Mesothelial cell of epicardium (in vitro differentiated cells): ENCODE results near the gene LIMK1. TPM values are rescaled to one million over a fixed set of nuclear protein-coding genes. Genes with fewer than 3 reads are reported as not detected.
A peak's percentile ranks its signal among the peaks of the same experiment; 100 is the strongest.

Experiments used
- DNase-seq, 2 experiments: peaks; one replicate each; pipeline ENCODE4 v3.0.0; 2021; ENCODE audit warnings: low spot score in 2 of 2; ENCODE audit not compliant: unreplicated experiment in 2 of 2
- H3K27ac Mint-ChIP-seq: 2 replicates; pipeline ENCODE4 v1.8.0; 2021; ENCODE audit warnings: mixed read lengths
- H3K27me3 Mint-ChIP-seq: 2 replicates; pipeline ENCODE4 v1.8.0; 2021; ENCODE audit warnings: low read depth, mixed read lengths
- H3K36me3 Mint-ChIP-seq: 2 replicates; pipeline ENCODE4 v1.8.0; 2021; ENCODE audit warnings: mixed read lengths
- H3K4me1 Mint-ChIP-seq: 2 replicates; pipeline ENCODE4 v1.8.0; 2021; ENCODE audit warnings: mixed read lengths
- H3K4me3 Mint-ChIP-seq: 2 replicates; pipeline ENCODE4 v1.8.0; 2021; ENCODE audit warnings: mild to moderate bottlenecking, moderate library complexity, mixed read lengths
- H3K9me3 Mint-ChIP-seq: 2 replicates; pipeline ENCODE4 v1.8.0; 2021; ENCODE audit warnings: mixed read lengths
- CTCF ChIP-seq: fragments of 200-600 bp; sonication (generic); IDR thresholded peaks from one replicate; pipeline ENCODE4 v1.5.0; 2021; ENCODE audit warnings: antibody characterized with exemption; ENCODE audit not compliant: unreplicated experiment
- total RNA-seq: library from RNA; stranded (reverse); gene quantifications from 3 replicates; pipeline ENCODE4 v1.2.1, GENCODE V29; 2021

LIMK1 gene
- total RNA-seq, 1 donor from 2014 or later = 54.6 TPM

- Mint-ChIP-seq H3K4me3 (no peak overlapping the region), H3K27ac (no peak overlapping the region), H3K4me1 (no peaks in the 10 kb centered on the region), H3K9me3 (no peaks in the 10 kb centered on the region), H3K27me3 (no peaks in the 10 kb centered on the region), H3K36me3 (peaks cover 5% of the 10 kb centered on the region)
- no peak for TF ChIP-seq CTCF
- no peak for DNase-seq
Measured at GRCh38 chr7:74126220-74126880, 42.7 kb downstream of the LIMK1 start.

- no peaks in the 10 kb centered on the region for H3K36me3 Mint-ChIP-seq
Measured at GRCh38 chr7:74129887-74130286, 46.3 kb downstream of the LIMK1 start.

GRCh38 chr7:74130518-74130917 is 46.9 kb downstream of the LIMK1 start:
- H3K27me3 Mint-ChIP-seq = peaks cover 2% of the 10 kb centered on the region
- no peak overlapping the region for H3K4me3 Mint-ChIP-seq
- no peaks in the 10 kb centered on the region for H3K36me3 Mint-ChIP-seq
- H3K4me1 Mint-ChIP-seq = peaks cover 9% of the 10 kb centered on the region
- no peak for DNase-seq
- no peak overlapping the region for H3K27ac Mint-ChIP-seq
- TF ChIP-seq CTCF = no peak
- H3K9me3 Mint-ChIP-seq = no peaks in the 10 kb centered on the region

More at GRCh38 chr7:74129887-74130286, 46.3 kb downstream of the LIMK1 start:
- no peak for TF ChIP-seq CTCF
- no peak overlapping the region for H3K27ac Mint-ChIP-seq
- no peaks in the 10 kb centered on the region for H3K9me3 Mint-ChIP-seq
- DNase-seq = no peak
- H3K27me3 Mint-ChIP-seq = peaks cover 2% of the 10 kb centered on the region
- no peak overlapping the region for H3K4me3 Mint-ChIP-seq
- peaks cover 9% of the 10 kb centered on the region for H3K4me1 Mint-ChIP-seq

GRCh38 chr7:74134117-74134620 is 50.6 kb downstream of the LIMK1 start:
- no peaks in the 10 kb centered on the region for H3K36me3 Mint-ChIP-seq
- peak overlapping the region; percentile 27 for H3K27ac Mint-ChIP-seq
- H3K4me3 Mint-ChIP-seq = no peak overlapping the region
- TF ChIP-seq CTCF = no peak
- peaks cover 2% of the 10 kb centered on the region for H3K27me3 Mint-ChIP-seq
- DNase-seq = no peak
- peaks cover 9% of the 10 kb centered on the region for H3K4me1 Mint-ChIP-seq
- no peaks in the 10 kb centered on the region for H3K9me3 Mint-ChIP-seq

- Mint-ChIP-seq H3K36me3 (no peaks in the 10 kb centered on the region), H3K4me1 (peaks cover 6% of the 10 kb centered on the region), H3K27ac (no peak overlapping the region), H3K4me3 (no peak overlapping the region), H3K27me3 (peaks cover 2% of the 10 kb centered on the region), H3K9me3 (no peaks in the 10 kb centered on the region)
- DNase-seq = no peak
- no peak for TF ChIP-seq CTCF
Measured at GRCh38 chr7:74138334-74138867, 54.8 kb downstream of the LIMK1 start.
